ENCODE measurements around the gene TRIM60. TPM values are rescaled to one million over a fixed set of nuclear protein-coding genes. Genes with fewer than 3 reads are reported as not detected.
"Not testable (repeated sequence)": the region's sequence is repeated elsewhere in the genome, so short reads cannot be mapped to it uniquely, and the experiment has no call there.

TRIM60 gene
- not detected in 2 replicates for total RNA-seq
- long read RNA-seq: 0 reads

DNA sequence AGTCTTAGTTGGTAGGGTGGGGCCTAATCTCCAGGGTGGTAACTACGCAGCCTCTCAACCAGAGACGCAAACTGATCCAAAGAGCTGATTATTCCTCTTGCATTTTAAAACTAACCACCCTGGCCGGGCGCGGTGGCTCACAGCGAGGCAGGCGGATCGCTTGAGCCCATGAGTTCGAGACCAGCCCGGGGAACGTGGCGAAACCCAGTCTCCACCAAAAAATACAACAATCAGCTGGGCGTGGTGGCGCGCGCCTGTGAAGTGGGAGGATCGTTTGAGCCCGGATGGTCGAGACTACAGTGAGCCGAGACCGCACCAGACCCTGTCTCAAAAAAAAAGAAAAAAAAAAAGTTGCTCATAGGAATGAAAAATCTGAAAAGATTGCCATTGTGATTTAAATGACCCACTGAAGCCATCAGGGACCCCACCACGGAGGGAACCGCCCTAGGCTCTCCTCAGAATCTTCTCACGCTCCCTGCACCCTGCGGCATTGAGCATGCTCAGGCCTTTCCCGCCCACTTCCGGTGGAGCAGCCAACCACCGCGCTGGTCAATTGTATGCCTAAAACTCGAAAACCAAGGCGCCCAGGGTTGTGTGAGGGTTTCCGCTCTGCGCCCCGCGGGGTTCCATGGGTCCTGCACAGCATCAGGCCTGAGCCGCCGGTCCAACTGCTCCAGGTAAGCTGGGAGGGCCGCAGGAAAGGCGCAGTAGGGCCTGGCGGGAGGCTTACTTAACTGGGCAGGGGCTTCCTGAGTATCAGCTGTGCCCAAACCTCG is at the start of gene TRIM60:
TRIM60 (plus strand) TSS at position 564 of the 776 bp plus-strand sequence. CDS start 8,074 bp downstream, outside the sequence.
- no peaks in the 10 kb centered on the region for H3K9me3 Mint-ChIP-seq (ENCODE audit: unreplicated experiment)
- H3K4me1 Mint-ChIP-seq (ENCODE audit: unreplicated experiment): no peaks in the 10 kb centered on the region
- no peak within 1 kb of the TSS for H3K4me3 Mint-ChIP-seq (ENCODE audit: unreplicated experiment)
- H3K27ac Mint-ChIP-seq (ENCODE audit: unreplicated experiment): no peak within 1 kb of the TSS
- no peak for TF ChIP-seq CTCF (IDR thresholded peaks at IDR 0.05)
- H3K27me3 Mint-ChIP-seq (ENCODE audit: unreplicated experiment): no peaks in the 10 kb centered on the region
- no peaks in the 10 kb centered on the region for H3K36me3 Mint-ChIP-seq (ENCODE audit: unreplicated experiment)
- no peak for DNase-seq (ENCODE audit: extremely low spot score, unreplicated experiment)

- H3K4me3 Mint-ChIP-seq (ENCODE audit: unreplicated experiment): no peak overlapping the region
- TF ChIP-seq CTCF (IDR thresholded peaks at IDR 0.05): no peak
- no peak overlapping the region for H3K27ac Mint-ChIP-seq (ENCODE audit: unreplicated experiment)
- H3K4me1 Mint-ChIP-seq (ENCODE audit: unreplicated experiment): no peaks in the 10 kb centered on the region
- H3K27me3 Mint-ChIP-seq (ENCODE audit: unreplicated experiment): no peaks in the 10 kb centered on the region
- no peak for DNase-seq (ENCODE audit: extremely low spot score, unreplicated experiment)
- no peaks in the 10 kb centered on the region for H3K36me3 Mint-ChIP-seq (ENCODE audit: unreplicated experiment)
- H3K9me3 Mint-ChIP-seq (ENCODE audit: unreplicated experiment): no peaks in the 10 kb centered on the region
These were observed 42.3 kb upstream of the TRIM60 start for GRCh38 chr4:164989471-164989870.

GRCh38 chr4:164990786-164991185 is 41.0 kb upstream of the TRIM60 start:
- not testable (repeated sequence) for H3K4me1 Mint-ChIP-seq (ENCODE audit: unreplicated experiment); H3K9me3 Mint-ChIP-seq (ENCODE audit: unreplicated experiment); H3K36me3 Mint-ChIP-seq (ENCODE audit: unreplicated experiment); DNase-seq (ENCODE audit: extremely low spot score, unreplicated experiment); H3K4me3 Mint-ChIP-seq (ENCODE audit: unreplicated experiment); H3K27ac Mint-ChIP-seq (ENCODE audit: unreplicated experiment); H3K27me3 Mint-ChIP-seq (ENCODE audit: unreplicated experiment)

DNA sequence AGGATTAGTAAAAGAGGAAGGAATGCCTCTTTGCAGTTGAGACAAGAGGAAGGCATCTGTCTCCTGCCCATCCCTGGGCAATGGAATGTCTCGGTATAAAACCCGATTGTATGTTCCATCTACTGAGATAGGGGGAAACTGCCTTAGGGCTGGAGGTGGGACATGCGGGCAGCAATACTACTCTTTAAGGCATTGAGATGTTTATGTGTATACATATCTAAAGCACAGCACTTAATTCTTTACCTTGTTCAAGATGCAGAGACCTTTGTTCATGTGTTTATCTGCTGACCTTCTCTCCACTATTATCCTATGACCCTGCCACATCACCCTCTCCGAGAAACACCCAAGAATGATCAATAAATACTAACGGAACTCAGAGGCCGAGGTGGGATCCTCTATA is 35.7 kb upstream of the TRIM60 start:
- DNase-seq (ENCODE audit: extremely low spot score, unreplicated experiment); H3K4me3 Mint-ChIP-seq (ENCODE audit: unreplicated experiment); H3K4me1 Mint-ChIP-seq (ENCODE audit: unreplicated experiment); H3K27me3 Mint-ChIP-seq (ENCODE audit: unreplicated experiment); H3K9me3 Mint-ChIP-seq (ENCODE audit: unreplicated experiment); H3K36me3 Mint-ChIP-seq (ENCODE audit: unreplicated experiment); H3K27ac Mint-ChIP-seq (ENCODE audit: unreplicated experiment): not testable (repeated sequence)

DNA sequence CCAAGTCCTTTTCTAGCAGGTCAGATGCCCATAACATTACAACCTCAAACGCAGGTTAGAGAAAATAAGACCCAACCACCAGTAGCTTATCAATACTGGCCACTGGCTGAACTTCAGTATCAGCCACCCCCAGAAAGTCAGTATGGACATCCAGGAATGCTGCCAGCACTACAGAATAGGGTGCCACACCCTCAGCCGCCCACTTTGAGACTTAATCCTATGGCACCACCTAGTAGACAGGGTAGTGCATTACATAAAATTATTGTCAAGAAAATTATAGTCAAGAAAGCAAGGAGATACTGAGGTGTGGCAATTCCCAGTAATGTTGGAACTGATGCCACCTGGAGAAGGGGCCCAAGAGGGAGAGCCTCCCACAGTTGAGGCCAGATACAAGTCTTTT is 34.5 kb upstream of the TRIM60 start:
- H3K4me3 Mint-ChIP-seq (ENCODE audit: unreplicated experiment): no peak overlapping the region
- no peak for TF ChIP-seq CTCF (IDR thresholded peaks at IDR 0.05)
- no peak for DNase-seq (ENCODE audit: extremely low spot score, unreplicated experiment)
- H3K27ac Mint-ChIP-seq (ENCODE audit: unreplicated experiment): no peak overlapping the region
- H3K9me3 Mint-ChIP-seq (ENCODE audit: unreplicated experiment): no peaks in the 10 kb centered on the region
- no peaks in the 10 kb centered on the region for H3K36me3 Mint-ChIP-seq (ENCODE audit: unreplicated experiment)
- H3K27me3 Mint-ChIP-seq (ENCODE audit: unreplicated experiment): peaks cover 6% of the 10 kb centered on the region
- no peaks in the 10 kb centered on the region for H3K4me1 Mint-ChIP-seq (ENCODE audit: unreplicated experiment)

DNA sequence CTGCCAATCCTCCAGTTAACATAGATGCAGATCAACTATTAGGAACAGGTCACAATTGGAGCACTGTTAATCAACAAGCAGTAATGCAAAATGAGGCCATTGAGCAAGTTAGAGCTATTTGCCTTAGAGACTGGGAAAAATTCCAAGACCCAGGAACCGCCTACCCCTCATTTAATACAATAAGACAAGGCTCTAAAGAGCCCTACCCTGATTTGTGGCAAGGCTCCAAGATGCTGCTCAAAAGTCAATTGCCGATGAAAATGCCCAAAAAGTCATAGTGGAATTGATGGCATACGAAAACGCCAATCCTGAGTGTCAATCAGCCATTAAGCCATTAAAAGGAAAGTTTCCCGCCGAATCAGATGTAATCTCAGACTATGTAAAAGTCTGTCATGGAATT is 33.9 kb upstream of the TRIM60 start:
- Mint-ChIP-seq H3K9me3 (ENCODE audit: unreplicated experiment) (no peaks in the 10 kb centered on the region), H3K27me3 (ENCODE audit: unreplicated experiment) (peaks cover 6% of the 10 kb centered on the region), H3K36me3 (ENCODE audit: unreplicated experiment) (no peaks in the 10 kb centered on the region), H3K27ac (ENCODE audit: unreplicated experiment) (no peak overlapping the region), H3K4me3 (ENCODE audit: unreplicated experiment) (no peak overlapping the region), H3K4me1 (ENCODE audit: unreplicated experiment) (no peaks in the 10 kb centered on the region)
- TF ChIP-seq CTCF (IDR thresholded peaks at IDR 0.05): no peak
- no peak for DNase-seq (ENCODE audit: extremely low spot score, unreplicated experiment)

DNA sequence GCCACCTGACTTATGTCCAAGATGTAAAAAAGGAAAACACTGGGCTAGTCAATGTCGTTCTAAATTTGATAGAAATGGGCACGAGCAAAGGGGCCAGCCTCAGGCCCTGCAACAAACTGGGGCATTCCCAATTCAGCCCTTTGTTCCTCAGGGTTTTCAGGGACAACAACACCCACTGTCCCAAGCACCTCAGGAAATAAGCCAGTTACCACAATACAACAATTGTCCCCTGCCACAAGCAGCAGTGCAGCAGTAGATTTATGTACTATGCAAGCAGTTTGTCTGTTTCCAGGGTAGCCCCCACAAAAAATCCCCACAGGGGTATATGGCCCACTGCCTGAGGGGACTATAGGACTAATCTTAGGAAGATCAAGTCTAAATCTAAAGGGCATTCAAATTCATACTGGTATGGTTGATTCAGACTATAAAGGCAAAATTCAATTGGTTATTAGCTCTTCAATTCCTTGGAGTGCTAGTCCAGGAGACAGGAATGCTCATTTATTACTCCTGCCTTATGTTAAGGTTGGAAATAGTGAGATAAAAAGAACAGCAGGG is 33.2 kb upstream of the TRIM60 start:
- not testable (repeated sequence) for H3K4me1 Mint-ChIP-seq (ENCODE audit: unreplicated experiment); H3K36me3 Mint-ChIP-seq (ENCODE audit: unreplicated experiment); H3K4me3 Mint-ChIP-seq (ENCODE audit: unreplicated experiment); H3K27me3 Mint-ChIP-seq (ENCODE audit: unreplicated experiment); H3K27ac Mint-ChIP-seq (ENCODE audit: unreplicated experiment); H3K9me3 Mint-ChIP-seq (ENCODE audit: unreplicated experiment); DNase-seq (ENCODE audit: extremely low spot score, unreplicated experiment)

DNA sequence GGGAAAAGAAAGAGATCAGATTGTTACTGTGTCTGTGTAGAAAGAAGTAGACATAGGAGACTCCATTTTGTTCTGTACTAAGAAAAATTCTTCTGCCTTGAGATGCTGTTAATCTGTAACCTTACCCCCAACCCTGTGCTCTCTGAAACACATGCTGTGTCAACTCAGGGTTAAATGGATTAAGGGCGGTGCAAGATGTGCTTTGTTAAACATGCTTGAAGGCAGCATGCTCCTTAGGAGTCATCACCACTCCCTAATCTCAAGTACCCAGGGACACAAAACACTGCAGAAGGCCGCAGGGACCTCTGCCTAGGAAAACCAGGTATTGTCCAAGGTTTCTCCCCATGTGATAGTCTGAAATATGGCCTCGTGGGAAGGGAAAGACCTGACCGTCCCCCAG is 29.8 kb upstream of the TRIM60 start:
- H3K4me1 Mint-ChIP-seq (ENCODE audit: unreplicated experiment); H3K9me3 Mint-ChIP-seq (ENCODE audit: unreplicated experiment); H3K27ac Mint-ChIP-seq (ENCODE audit: unreplicated experiment); H3K36me3 Mint-ChIP-seq (ENCODE audit: unreplicated experiment); DNase-seq (ENCODE audit: extremely low spot score, unreplicated experiment); H3K4me3 Mint-ChIP-seq (ENCODE audit: unreplicated experiment); H3K27me3 Mint-ChIP-seq (ENCODE audit: unreplicated experiment): not testable (repeated sequence)
